ENCODE data around the gene DYNC1LI1. TPM values are rescaled to one million over a fixed set of nuclear protein-coding genes. Genes with fewer than 3 reads are reported as not detected.

The DYNC1LI1 gene
- total and polyA plus RNA-seq, 9 of the 15 experiments (the other 6 are each of a cell fraction or from before 2014, with no cell fraction given) = 21.0 to 85.4 (median 61.3) TPM

GRCh38 chr3:32607522-32607921 is 36.9 kb upstream of the DYNC1LI1 start:
- Histone ChIP-seq H3K9me1 (ENCODE audit: control insufficient read depth, insufficient read depth, low read length) (no peaks in the 10 kb centered on the region), H4K20me1 (replicated peaks; ENCODE audit: control insufficient read depth, insufficient read depth, low read length) (no peaks in the 10 kb centered on the region), H3K36me3 (ENCODE audit: control insufficient read depth, insufficient read depth, low read length) (no peaks in the 10 kb centered on the region), H3K27me3 (ENCODE audit: control insufficient read depth in 2 of 2, insufficient read depth in 2 of 2, low read length in 2 of 2) (peaks cover 30 to 42% of the 10 kb centered on the region in 2 experiments; a peak in 4 of 5 replicates), H3K4me2 (ENCODE audit: insufficient read depth, low read length) (no peak overlapping the region), H3K4me3 (no peak overlapping the region), H3K9me3 (replicated peaks; ENCODE audit: control insufficient read depth, insufficient read depth, low read depth, low read length) (no peaks in the 10 kb centered on the region), H3K27ac (ENCODE audit: extremely low read depth, low read depth, low read length) (no peak overlapping the region), H3K9ac (ENCODE audit: insufficient read depth in 1 of 2, low read depth in 2 of 2, low read length in 2 of 2) (no peak overlapping the region), H2AFZ (ENCODE audit: low read depth, low read length) (no peak overlapping the region), H3K4me1 (replicated peaks in 1 of 2; ENCODE audit: control insufficient read depth in 2 of 2, insufficient read depth in 2 of 2, low read length in 2 of 2) (no peaks in the 10 kb centered on the region), H3K79me2 (ENCODE audit: control insufficient read depth, insufficient read depth, low read length) (no peaks in the 10 kb centered on the region)
- FAIRE-seq (peak; percentile 26), ATAC-seq (no peak), DNase-seq (ENCODE audit: extremely low read depth in 1 of 4, low spot score in 3 of 4) (no peak)
- ChIA-PET CTCF (ENCODE audit: low intra/inter-chr PET ratio) (interaction anchor here (0.6 kb wide), 1 partner anchor 49 kb away, joined by 3 read pairs; no protein-coding TSS in a partner anchor), POLR2A (interaction anchor here (0.6 to 1.4 kb wide), 2 partner anchors 9 to 83 kb away, joined by 3 to 5 read pairs; no protein-coding TSS in a partner anchor)
- in situ Hi-C loops (cut with MboI) = no loop called here
- BruUV-seq (replicated peaks) = no TSS peak
- 4% methylated on average over 2 of the region's 2 CpGs for WGBS (ENCODE audit: insufficient coverage, low coverage, missing lambda C conversion rate)
- intact Hi-C loops (cut with micrococcal nuclease) = no loop called here
- TF ChIP-seq BRD4 (IDR thresholded peaks at IDR 0.05) = no peak
- no peak for TF ChIP-seq TCF15 (CRISPR knock-in tag; IDR thresholded peaks at IDR 0.05)
- TF ChIP-seq ZNF76 (CRISPR knock-in tag; IDR thresholded peaks at IDR 0.05; ENCODE audit: borderline replicate concordance) = no peak
- no peak for TF ChIP-seq ATF7 (IDR thresholded peaks at IDR 0.05)
- no peak for TF ChIP-seq ZNF655 (CRISPR knock-in tag; IDR thresholded peaks at IDR 0.05)
- no peak for TF ChIP-seq TAL1 (IDR thresholded peaks at IDR 0.05)
- TF ChIP-seq ZNF696 (CRISPR knock-in tag; conservative IDR thresholded peaks at IDR 0.05) = no peak
- no peak for TF ChIP-seq ZKSCAN1 (IDR thresholded peaks at IDR 0.05; ENCODE audit: low read depth, low read length)
- no peak for TF ChIP-seq SMARCE1 (IDR thresholded peaks at IDR 0.05)
- TF ChIP-seq E2F5 (CRISPR knock-in tag; IDR thresholded peaks at IDR 0.05) = no peak
- no peak for TF ChIP-seq ZZZ3 (IDR thresholded peaks at IDR 0.05)
- no peak for TF ChIP-seq ZEB2 (IDR thresholded peaks at IDR 0.05)
- no peak for TF ChIP-seq OTX1 (CRISPR knock-in tag; IDR thresholded peaks at IDR 0.05)
- no peak for TF ChIP-seq RBFOX2 (IDR thresholded peaks at IDR 0.05; ENCODE audit: low read depth, low read length)
- no peak for TF ChIP-seq ZBTB11 (CRISPR knock-in tag; IDR thresholded peaks at IDR 0.05)
- TF ChIP-seq CHAMP1 (IDR thresholded peaks at IDR 0.05) = no peak

Measured in K562 (cell line).